HG03175 (cell line): Measurements from ENCODE around the gene RAB12.

Experiments
- ATAC-seq: cut with Tn5 transposase; IDR thresholded peaks from one replicate; pipeline ENCODE4 v1.9.1; 2021; ENCODE audit warnings: mild to moderate bottlenecking, moderate library complexity; ENCODE audit not compliant: unreplicated experiment

RAB12 gene

GRCh38 chr18:8675057-8675456 lies 65.8 kb downstream of the RAB12 start:
- ATAC-seq: no peak

- ATAC-seq: no peak
Observed at GRCh38 chr18:8681196-8681595, 72.0 kb downstream of the RAB12 start.

- ATAC-seq: no peak
Observed at GRCh38 chr18:8684577-8684976, 75.3 kb downstream of the RAB12 start.

GRCh38 chr18:8685141-8685913 lies 76.1 kb downstream of the RAB12 start:
- no peak for ATAC-seq

- ATAC-seq: no peak
Observed at GRCh38 chr18:8685914-8686216, 76.6 kb downstream of the RAB12 start.

GRCh38 chr18:8686611-8687010 lies 77.4 kb downstream of the RAB12 start:
- no peak for ATAC-seq

- no peak for ATAC-seq
Observed at GRCh38 chr18:8688216-8688800, 79.1 kb downstream of the RAB12 start.

GRCh38 chr18:8688816-8689215 lies 79.6 kb downstream of the RAB12 start:
- no peak for ATAC-seq
